Thymus (tissue), 11 donors: ENCODE results near the gene COX10. TPM values are rescaled to one million over a fixed set of nuclear protein-coding genes. Genes with fewer than 3 reads are reported as not detected.
"Not testable (repeated sequence)": the region's sequence is repeated elsewhere in the genome, so short reads cannot be mapped to it uniquely, and the experiment has no call there.

ENCODE experiments used
- DNase-seq, 9 donors: peaks; one replicate each; pipeline ENCODE4 v3.0.0-alpha.2; 2013; ENCODE audit warnings: low spot score in 9 of 9, low read depth in 6 of 9, missing footprints in 1 of 9
- H3K27ac ChIP-seq, 2 donors: one replicate each; pipeline ENCODE4 v1.5.1; 2013; ENCODE audit warnings: control low read depth in 1 of 2, low read depth in 1 of 2, low read length in 1 of 2, mild to moderate bottlenecking in 1 of 2, moderate library complexity in 1 of 2
- H3K27me3 ChIP-seq, 2 donors: one replicate each; pipeline ENCODE4 v1.5.1; 2013; ENCODE audit warnings: low read length in 1 of 2; ENCODE audit not compliant: control insufficient read depth in 2 of 2, insufficient read depth in 1 of 2
- H3K36me3 ChIP-seq, 2 donors: one replicate each; pipeline ENCODE4 v1.5.1; 2013; ENCODE audit warnings: low read length in 1 of 2, mild to moderate bottlenecking in 1 of 2, moderate library complexity in 1 of 2; ENCODE audit not compliant: control insufficient read depth in 2 of 2, insufficient read depth in 2 of 2
- H3K4me1 ChIP-seq, 2 donors: one replicate each; pipeline ENCODE4 v1.5.1; 2013; ENCODE audit warnings: low read length in 2 of 2; ENCODE audit not compliant: control insufficient read depth in 2 of 2, insufficient read depth in 2 of 2
- H3K4me3 ChIP-seq, 2 donors: one replicate each; pipeline ENCODE4 v1.5.1; 2013; ENCODE audit warnings: low read length in 2 of 2, control low read depth in 1 of 2, mild to moderate bottlenecking in 1 of 2
- H3K9me3 ChIP-seq, 2 donors: one replicate each; pipeline ENCODE4 v1.5.1; 2013; ENCODE audit warnings: low read length in 1 of 2, mild to moderate bottlenecking in 1 of 2; ENCODE audit not compliant: control insufficient read depth in 2 of 2, insufficient read depth in 1 of 2
- WGBS: extraction: QIAGEN DNeasy Blood & Tissue Kit; methylation state at CpG from one replicate; pipeline ENCODE4 v1.1.7; 2013; 5-methylcytosine and 5-hydroxymethylcytosine counted together
- polyA plus RNA-seq: library from polyadenylated mRNA; stranded (reverse); fragments of 200-250 nt; gene quantifications from one replicate; pipeline ENCODE4 v1.2.3, GENCODE V29; 2013
- total RNA-seq: library from RNA; stranded (reverse); fragments of 120-200 nt; gene quantifications from one replicate; pipeline ENCODE4 v1.2.4, GENCODE V29; 2013
- donor health status: healthy.

COX10 gene
- total and polyA plus RNA-seq, 2 donors: 6.2 to 10.0 TPM

GRCh38 chr17:14191469-14191868 lies 122.2 kb downstream of the COX10 start:
- not testable (repeated sequence) for H3K9me3 ChIP-seq, H3K27me3 ChIP-seq, H3K36me3 ChIP-seq, H3K27ac ChIP-seq, DNase-seq, H3K4me3 ChIP-seq
- H3K4me1 ChIP-seq: peaks cover 4 to 12% of the 10 kb centered on the region in 2 donors

GRCh38 chr17:14192039-14192438 lies 122.7 kb downstream of the COX10 start:
- H3K27me3 ChIP-seq, DNase-seq, H3K36me3 ChIP-seq, H3K9me3 ChIP-seq, H3K4me3 ChIP-seq, H3K27ac ChIP-seq: not testable (repeated sequence)
- 93% methylated on average over 11 of the region's 11 CpGs for WGBS
- peaks cover 9 to 18% of the 10 kb centered on the region in 2 donors for H3K4me1 ChIP-seq

DNA sequence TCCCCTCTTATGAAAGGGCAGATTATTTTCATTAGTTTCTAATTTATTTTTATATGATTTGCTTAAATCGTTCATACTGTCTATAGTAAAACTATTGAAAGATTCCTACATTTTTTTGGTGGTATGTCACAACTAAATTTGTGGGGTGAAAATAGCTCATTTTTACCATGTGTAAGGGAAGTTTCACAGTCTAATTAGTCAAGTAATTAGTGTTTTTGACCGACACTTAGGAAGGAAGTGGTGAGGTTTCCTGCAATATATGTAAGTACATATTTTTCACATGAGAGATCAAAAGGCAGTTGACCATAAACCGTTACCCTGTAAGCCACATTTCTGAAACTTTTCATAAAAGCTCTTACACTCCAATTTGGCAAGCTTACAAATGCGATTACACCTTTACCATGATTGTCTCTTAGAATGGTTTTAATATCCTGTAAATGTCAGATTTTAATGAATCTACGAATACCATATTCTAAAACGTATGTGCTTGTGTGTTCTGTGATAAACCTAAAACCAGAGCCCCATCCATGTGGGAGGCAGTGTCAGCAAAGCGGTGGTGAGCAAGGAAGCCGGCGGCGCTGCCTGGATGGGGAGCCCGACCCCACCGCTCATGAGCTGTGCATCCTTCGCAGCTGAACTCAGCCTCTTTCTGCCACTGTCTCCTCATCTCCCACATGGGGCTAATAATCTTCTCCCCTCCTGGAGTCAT lies 123.5 kb downstream of the COX10 start:
- peak in 1 of 9 donors; percentile 13 for DNase-seq
- 36% methylated on average over 12 of the region's 13 CpGs for WGBS

DNA sequence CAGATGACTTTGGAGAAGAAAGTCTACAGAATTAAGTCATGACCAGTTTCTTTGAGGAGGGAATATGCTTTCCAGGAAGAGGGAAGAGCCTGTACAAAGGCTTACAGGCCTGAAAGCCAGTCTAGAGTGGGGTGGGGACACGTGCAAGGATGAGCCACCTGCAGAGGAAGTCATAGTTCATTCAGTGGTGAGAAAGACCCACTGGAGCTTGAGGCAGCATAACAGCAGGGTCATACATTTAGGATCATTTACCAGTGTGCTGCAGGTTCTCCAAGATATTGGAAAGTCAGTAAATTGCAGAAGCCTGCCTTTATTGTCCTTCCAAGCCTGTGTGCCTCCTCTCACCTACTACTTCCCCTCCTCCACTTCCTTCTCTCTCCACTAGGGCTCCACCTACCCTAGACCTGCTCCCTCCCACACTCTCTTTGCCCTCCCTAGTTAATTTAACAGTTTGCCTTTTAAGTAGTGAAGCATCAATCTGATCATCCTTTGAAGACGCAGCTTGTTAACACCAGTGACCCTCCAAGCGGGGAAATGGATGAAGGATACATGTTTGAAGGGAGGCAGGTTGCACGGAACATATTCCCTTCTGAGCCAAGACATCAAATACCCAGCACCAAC lies 127.2 kb downstream of the COX10 start:
- H3K4me3 ChIP-seq: no peak overlapping the region
- 52% methylated on average over 4 of the region's 4 CpGs for WGBS
- peak overlapping the region; percentile 69 to 76 for H3K27ac ChIP-seq
- no peaks in the 10 kb centered on the region for H3K27me3 ChIP-seq
- H3K4me1 ChIP-seq: peaks cover 34 to 55% of the 10 kb centered on the region in 2 donors
- no peaks in the 10 kb centered on the region for H3K9me3 ChIP-seq
- no peaks in the 10 kb centered on the region for H3K36me3 ChIP-seq
- DNase-seq: peak in 3 of 9 donors; percentile 31 to 72 (median 48)

More for the DNA sequence above, 123.5 kb downstream of the COX10 start:
- not testable (repeated sequence) for H3K36me3 ChIP-seq, H3K4me3 ChIP-seq, H3K9me3 ChIP-seq, H3K27ac ChIP-seq, H3K27me3 ChIP-seq
- peaks cover 16 to 25% of the 10 kb centered on the region in 2 donors for H3K4me1 ChIP-seq

DNA sequence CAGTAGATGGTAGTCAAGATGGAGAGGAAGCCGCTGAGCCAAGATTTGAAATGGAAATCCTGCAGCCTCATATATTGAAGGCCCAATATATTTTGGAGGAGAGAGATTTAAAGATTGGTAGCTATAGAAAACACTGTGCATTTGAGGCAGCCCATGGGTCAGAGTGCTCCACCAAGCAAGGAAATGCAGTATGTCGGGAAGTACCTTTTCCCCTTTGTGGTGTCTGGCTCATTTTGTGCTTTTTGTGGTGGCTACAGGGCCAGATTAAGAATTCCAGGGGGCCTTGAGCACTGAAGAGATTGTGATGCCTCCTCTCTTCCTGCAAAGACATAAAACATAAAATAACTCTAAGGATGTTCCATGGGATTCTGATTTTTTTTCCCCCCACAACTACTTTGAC lies 127.8 kb downstream of the COX10 start:
- WGBS: 83% methylated on average over 2 of the region's 2 CpGs
- Histone ChIP-seq H3K27ac (peak overlapping the region; percentile 69 to 77), H3K27me3 (no peaks in the 10 kb centered on the region), H3K4me1 (peaks cover 36 to 61% of the 10 kb centered on the region in 2 donors), H3K4me3 (no peak overlapping the region), H3K36me3 (no peaks in the 10 kb centered on the region), H3K9me3 (no peaks in the 10 kb centered on the region)
- DNase-seq: no peak

DNA sequence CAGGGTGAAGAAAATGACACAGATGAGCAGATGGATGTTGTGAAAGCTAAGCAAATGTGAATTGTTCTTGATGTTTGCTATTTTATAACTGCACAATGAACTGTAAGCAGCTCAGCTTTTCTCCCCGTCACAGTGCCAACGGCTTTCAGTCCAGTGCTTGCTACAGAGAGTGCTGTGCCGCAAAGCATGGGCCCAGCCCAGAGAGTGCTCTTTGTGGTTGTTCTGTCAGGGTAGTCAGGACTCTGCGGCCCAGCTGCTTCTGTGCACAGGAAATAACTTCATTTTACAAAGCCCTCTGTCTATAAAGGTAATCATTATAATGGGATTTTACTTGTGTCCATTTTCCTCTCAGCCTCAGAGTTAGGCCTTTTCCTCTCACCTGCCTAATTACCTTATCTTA lies 128.3 kb downstream of the COX10 start:
- DNase-seq: peak in 3 of 9 donors; percentile 31 to 70 (median 43)
- no peaks in the 10 kb centered on the region for H3K36me3 ChIP-seq
- H3K9me3 ChIP-seq: no peaks in the 10 kb centered on the region
- no peaks in the 10 kb centered on the region for H3K27me3 ChIP-seq
- 7% methylated on average over 4 of the region's 4 CpGs for whole genome bisulfite sequencing
- peaks cover 36 to 66% of the 10 kb centered on the region in 2 donors for H3K4me1 ChIP-seq
- peak overlapping the region; percentile 69 to 77 for H3K27ac ChIP-seq
- no peak overlapping the region for H3K4me3 ChIP-seq

DNA sequence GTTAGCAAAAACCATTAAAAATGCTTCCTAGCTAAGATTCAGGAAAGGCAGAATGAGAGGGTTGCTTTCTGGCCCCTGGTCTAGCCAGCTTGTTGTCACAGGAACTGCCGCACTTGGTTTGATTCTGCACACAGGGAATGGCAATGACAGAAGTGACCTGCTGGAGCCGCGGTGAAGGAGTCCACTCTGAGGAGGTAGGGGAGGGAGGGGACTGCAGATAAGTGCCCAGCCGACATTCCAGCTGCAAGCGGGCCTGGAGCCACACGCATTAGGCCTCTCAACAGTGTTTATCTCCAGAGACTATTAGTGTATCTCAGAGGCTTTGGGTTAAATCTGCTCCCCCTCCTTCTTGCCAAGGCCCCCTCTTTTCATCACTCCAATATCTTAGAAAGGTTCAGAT lies 128.7 kb downstream of the COX10 start:
- WGBS: 98% methylated on average over 6 of the region's 6 CpGs
- DNase-seq: no peak
- no peaks in the 10 kb centered on the region for H3K9me3 ChIP-seq
- peak overlapping the region; percentile 46 to 69 for H3K27ac ChIP-seq
- peaks cover 36 to 70% of the 10 kb centered on the region in 2 donors for H3K4me1 ChIP-seq
- no peak overlapping the region for H3K4me3 ChIP-seq
- H3K36me3 ChIP-seq: no peaks in the 10 kb centered on the region
- H3K27me3 ChIP-seq: no peaks in the 10 kb centered on the region

GRCh38 chr17:14198575-14198974 lies 129.3 kb downstream of the COX10 start:
- no peaks in the 10 kb centered on the region for H3K27me3 ChIP-seq
- H3K27ac ChIP-seq: no peak overlapping the region
- 98% methylated on average over 4 of the region's 4 CpGs for WGBS
- H3K36me3 ChIP-seq: no peaks in the 10 kb centered on the region
- H3K9me3 ChIP-seq: no peaks in the 10 kb centered on the region
- no peak for DNase-seq
- peaks cover 36 to 74% of the 10 kb centered on the region in 2 donors for H3K4me1 ChIP-seq
- no peak overlapping the region for H3K4me3 ChIP-seq

DNA sequence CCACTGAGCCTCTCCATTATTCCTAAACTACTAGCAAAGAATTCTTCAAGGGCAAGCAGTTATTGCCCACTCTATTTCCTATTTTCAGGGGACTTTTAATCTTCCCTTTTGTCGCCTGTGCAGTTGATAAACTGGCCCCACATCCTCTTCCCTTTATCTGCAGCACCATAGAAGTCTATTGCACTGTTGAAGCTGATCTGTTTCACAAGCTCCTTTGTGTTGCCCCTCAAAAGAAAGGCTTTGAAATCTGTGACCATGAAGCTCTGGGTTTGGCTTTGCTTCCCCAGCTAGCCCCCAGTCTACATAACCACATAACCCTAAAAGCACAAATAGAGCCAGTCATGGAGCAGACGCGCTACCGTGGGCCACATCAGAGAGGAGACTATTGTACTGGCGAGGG lies 130.3 kb downstream of the COX10 start:
- no peak for DNase-seq
- Histone ChIP-seq H3K4me1 (peaks cover 36 to 78% of the 10 kb centered on the region in 2 donors), H3K27me3 (no peaks in the 10 kb centered on the region), H3K36me3 (no peaks in the 10 kb centered on the region), H3K9me3 (no peaks in the 10 kb centered on the region), H3K27ac (peak overlapping the region in 1 of 2 donors; percentile 64), H3K4me3 (no peak overlapping the region)
- 82% methylated on average over 5 of the region's 5 CpGs for WGBS
